Endothelial cell of umbilical vein (primary cell): ENCODE results near the gene GTF2IRD2.
"Not testable (repeated sequence)": the region's sequence is repeated elsewhere in the genome, so short reads cannot be mapped to it uniquely, and the experiment has no call there.

ENCODE experiments used
- CTCF ChIP-seq, 2 donors: IDR thresholded peaks; 1 replicate in 1 of 2; 2 replicates in 1 of 2; pipeline ENCODE4 v1.5.1; 2011; ENCODE audit warnings: low read length in 2 of 2, mild to moderate bottlenecking in 2 of 2, moderate library complexity in 2 of 2, control low read depth in 1 of 2, inconsistent platforms in 1 of 2, low read depth in 1 of 2; ENCODE audit not compliant: insufficient read depth in 1 of 2; ENCODE audit errors: extremely low read depth in 1 of 2
- EZH2 ChIP-seq: IDR thresholded peaks from 2 replicates; pipeline ENCODE4 v1.6.1; 2012; ENCODE audit warnings: borderline replicate concordance, low read depth, mild to moderate bottlenecking, moderate library complexity, low read length, inconsistent platforms; ENCODE audit not compliant: severe bottlenecking
- FOS ChIP-seq: IDR thresholded peaks from 2 replicates; pipeline ENCODE4 v1.6.1; 2011; ENCODE audit warnings: mild to moderate bottlenecking, low read length, moderate library complexity, borderline replicate concordance; ENCODE audit not compliant: insufficient read depth
- JUN ChIP-seq: IDR thresholded peaks from 2 replicates; pipeline ENCODE4 v1.6.1; 2011; ENCODE audit warnings: borderline replicate concordance, low read depth; ENCODE audit not compliant: insufficient read length, insufficient read depth
- MAX ChIP-seq: IDR thresholded peaks from 2 replicates; pipeline ENCODE4 v1.6.1; 2011; ENCODE audit not compliant: insufficient read depth, insufficient read length
- MYC ChIP-seq: IDR thresholded peaks from one replicate; pipeline ENCODE4 v1.6.1; 2011; ENCODE audit warnings: mild to moderate bottlenecking, low read depth, low read length
- POLR2A ChIP-seq: IDR thresholded peaks from 2 replicates; pipeline ENCODE4 v1.6.1; 2012; ENCODE audit warnings: low read depth, mild to moderate bottlenecking, control low read depth, low read length
- POLR2AphosphoS5 ChIP-seq: IDR thresholded peaks from 2 replicates; pipeline ENCODE4 v1.6.1; 2012; ENCODE audit warnings: low read depth, mild to moderate bottlenecking, control low read depth, low read length, moderate library complexity; ENCODE audit not compliant: insufficient read depth

GRCh38 chr7:74821259-74821658, 30.1 kb downstream of the GTF2IRD2 start:
- TF ChIP-seq CTCF (IDR thresholded peaks at IDR 0.05; ENCODE audit: extremely low read depth in 1 of 2, insufficient read depth in 1 of 2, low read depth in 1 of 2, low read length in 2 of 2); MAX; JUN; POLR2AphosphoS5; POLR2A; FOS; MYC; EZH2: not testable (repeated sequence)
